GM12892 (cell line): ENCODE data around the gene MECP2.

ENCODE experiments used
- DNase-seq: peaks from one replicate; pipeline ENCODE4 v3.0.0; 2011; ENCODE audit not compliant: insufficient read length
- FAIRE-seq: peaks from 2 replicates; lab custom pipeline; 2011; peaks lifted over from hg19 to GRCh38; lab: Jason Lieb, UNC
- POLR2A ChIP-seq: IDR thresholded peaks from 2 replicates; pipeline ENCODE4 v1.6.1; 2011; ENCODE audit warnings: low read depth, low read length, control low read depth
- POLR2AphosphoS5 ChIP-seq: IDR thresholded peaks from 2 replicates; pipeline ENCODE4 v1.6.1; 2011; ENCODE audit warnings: low read depth, low read length, control low read depth
- TAF1 ChIP-seq: IDR thresholded peaks from 2 replicates; pipeline ENCODE4 v1.6.1; 2011; ENCODE audit warnings: low read depth, mild to moderate bottlenecking, control low read depth, low read length, borderline replicate concordance

Gene MECP2

DNA sequence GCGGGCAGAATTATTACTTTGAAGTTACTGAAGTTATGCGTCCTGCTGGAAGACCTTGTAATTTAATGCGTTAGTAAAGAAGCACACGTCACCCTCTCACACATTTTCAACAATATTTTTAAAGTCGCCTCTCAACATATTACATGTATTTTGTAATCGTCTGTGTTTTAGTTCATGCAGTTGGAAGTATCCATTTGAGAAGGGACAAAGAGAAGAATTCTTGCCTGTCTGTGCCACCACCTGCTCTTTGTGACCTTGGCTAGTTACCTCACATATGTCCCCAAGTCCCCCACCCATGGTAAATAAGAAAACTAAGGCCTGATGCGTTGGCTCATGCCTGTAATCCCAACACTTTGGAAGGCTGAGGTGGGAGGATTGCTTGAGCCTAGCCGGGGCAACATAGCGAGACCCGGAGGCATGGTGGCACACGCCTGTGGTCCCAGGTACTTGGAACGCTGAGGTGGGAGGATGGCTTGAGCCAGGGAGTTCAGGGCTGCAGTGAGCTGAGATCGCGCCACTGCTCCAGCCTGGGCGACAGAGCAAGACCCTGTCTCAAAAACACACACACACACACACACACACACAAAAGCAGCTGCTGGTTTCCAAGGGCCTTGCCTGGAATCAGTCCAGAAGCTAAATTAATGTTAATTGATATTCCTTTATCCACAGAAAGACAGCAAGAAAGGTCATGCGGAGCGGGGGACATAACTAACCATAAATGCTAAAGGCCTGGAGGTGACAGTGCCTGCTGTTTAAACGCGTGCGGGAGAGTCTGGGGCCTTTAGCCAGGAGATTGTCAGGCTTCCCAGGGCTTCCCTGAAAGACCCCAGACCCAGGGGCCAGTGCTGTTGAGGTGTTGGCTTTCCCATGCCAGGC, 124.2 kb downstream of the MECP2 start:
- peak; percentile 86 for FAIRE-seq
- TF ChIP-seq POLR2A: no peak
- 0 out of 2 replicates have a peak, but pooled peaks have one; percentile 4 for TF ChIP-seq POLR2AphosphoS5
- no peak for DNase-seq

DNA sequence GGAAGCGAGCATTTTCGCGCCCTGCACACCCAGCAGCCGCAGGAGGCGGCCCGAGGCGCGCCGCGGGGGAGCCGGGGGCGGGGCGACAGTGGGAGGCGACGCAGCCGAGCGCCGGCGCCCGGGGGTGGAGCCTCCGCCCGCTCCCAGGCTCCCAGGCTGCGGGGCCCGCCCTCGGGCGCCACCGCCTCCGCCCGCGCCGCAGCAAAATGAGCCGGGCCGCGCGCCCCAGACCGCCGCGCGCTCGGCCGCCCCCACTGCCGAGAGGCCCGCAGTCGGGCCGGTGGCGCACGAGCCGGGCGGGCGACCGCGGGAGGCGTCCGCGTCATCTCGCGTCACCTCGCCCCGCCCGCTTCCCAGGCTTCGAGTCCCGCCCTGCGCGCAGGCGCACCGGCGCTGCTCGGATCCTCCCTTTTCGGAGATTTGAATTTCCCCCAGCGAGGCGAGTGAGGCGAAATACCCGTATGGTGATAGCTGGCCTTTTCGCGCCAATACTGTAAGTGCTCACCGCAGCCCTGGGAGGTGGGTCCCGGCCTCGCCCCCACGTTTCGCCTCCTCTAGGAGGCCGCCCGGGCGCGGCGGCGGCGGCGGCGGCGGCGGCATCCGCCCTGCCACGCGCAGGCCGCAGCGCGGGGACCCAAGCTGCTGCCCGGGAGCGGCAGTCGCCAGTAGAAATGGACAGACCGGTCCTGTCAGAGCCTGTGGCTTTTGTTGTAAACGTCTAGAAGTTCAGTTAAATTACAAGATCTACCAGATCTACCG, 125.0 kb downstream of the MECP2 start, which contains the start of gene TMEM187:
Gene TMEM187 (plus strand): TSS at position 387 of the 759 bp plus-strand sequence. CDS start 9,309 bp downstream, outside the sequence.
- no peak; the same call in 1 of the 2 replicates for TF ChIP-seq TAF1
- peak; percentile 70; the same call in 1 of the 2 replicates for TF ChIP-seq POLR2A
- 0 out of 2 replicates have a peak, but pooled peaks have one; percentile 10 for TF ChIP-seq POLR2AphosphoS5
- DNase-seq: peak; percentile 93
- no peak for FAIRE-seq
